Activated CD8-positive, alpha-beta T cell treated with anti-CD3 and anti-CD28 coated beads for 36 hours (primary cell): ENCODE results near the gene EXOSC2. TPM values are rescaled to one million over a fixed set of nuclear protein-coding genes. Genes with fewer than 3 reads are reported as not detected.

Experiments used
- ATAC-seq: fragments of 200-7000 bp; cut with Tn5 transposase; one replicate; pipeline ENCODE4 v1.10.0; 2021; ENCODE audit warnings: mild to moderate bottlenecking, moderate library complexity
- CTCF ChIA-PET: fragments of 350-600 bp; sonication (Branson Sonifier 250); formaldehyde crosslinking; loops from one replicate; lab custom pipeline; 2021; ENCODE audit warnings: antibody characterized with exemption; lab: Charles Lee
- POLR2A ChIA-PET: fragments of 350-600 bp; sonication (Branson Sonifier 250); formaldehyde crosslinking; loops from one replicate; lab custom pipeline; 2021; ENCODE audit warnings: antibody characterized with exemption; lab: Charles Lee
- DNase-seq: peaks from one replicate; pipeline ENCODE4 v3.0.0-alpha.2; 2020
- H3K27ac Mint-ChIP-seq: one replicate; pipeline ENCODE4 v1.8.0; 2021; ENCODE audit warnings: mild to moderate bottlenecking, mixed read lengths
- H3K27me3 Mint-ChIP-seq: one replicate; pipeline ENCODE4 v1.8.0; 2021; ENCODE audit warnings: mixed read lengths
- H3K36me3 Mint-ChIP-seq: one replicate; pipeline ENCODE4 v1.8.0; 2021; ENCODE audit warnings: low read depth, mixed read lengths
- H3K4me1 Mint-ChIP-seq: one replicate; pipeline ENCODE4 v1.8.0; 2021; ENCODE audit warnings: low read depth, mixed read lengths
- H3K4me3 Mint-ChIP-seq: one replicate; pipeline ENCODE4 v1.8.0; 2021; ENCODE audit warnings: mild to moderate bottlenecking, moderate library complexity, mixed read lengths
- H3K9me3 Mint-ChIP-seq: one replicate; pipeline ENCODE4 v1.8.0; 2021; ENCODE audit warnings: mixed read lengths
- CTCF ChIP-seq: fragments of 200-600 bp; IDR thresholded peaks from one replicate; pipeline ENCODE4 v1.8.0; 2022; ENCODE audit warnings: antibody characterized with exemption, mild to moderate bottlenecking
- intact Hi-C: fragments of 100-400 bp; cut with micrococcal nuclease; formaldehyde crosslinking; loops from one replicate; pipeline ENCODE4 v1.10.0; 2022
- total RNA-seq, 2 experiments: library from RNA; stranded (reverse); gene quantifications; one replicate each; pipeline ENCODE4 v1.2.3, GENCODE V29; 2021

EXOSC2 gene
- total RNA-seq, 2 experiments from 2014 or later, result 82.1 to 82.5 TPM

DNA sequence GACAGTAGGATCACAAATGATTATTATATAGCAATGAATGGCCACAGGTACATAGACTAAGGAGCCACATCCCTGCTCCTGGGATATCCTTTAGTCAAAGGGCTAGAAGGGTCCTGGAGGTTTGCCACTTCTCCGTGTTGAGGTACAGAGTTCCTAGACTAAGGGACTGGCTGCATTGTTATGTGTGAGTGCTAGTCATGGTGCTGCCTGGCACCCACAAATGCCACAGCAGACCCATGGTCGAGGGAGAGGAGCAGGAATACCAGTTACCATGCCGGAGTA is 47.4 kb downstream of the EXOSC2 start:
- H3K36me3 Mint-ChIP-seq, result peaks cover 2% of the 10 kb centered on the region
- POLR2A ChIA-PET, result no interaction called here

GRCh38 chr9:130741831-130742449 is 48.4 kb downstream of the EXOSC2 start:
- H3K4me1 Mint-ChIP-seq, result peaks cover 19% of the 10 kb centered on the region
- no peaks in the 10 kb centered on the region for H3K9me3 Mint-ChIP-seq
- peaks cover 2% of the 10 kb centered on the region for H3K36me3 Mint-ChIP-seq
- DNase-seq (peak; percentile 57), ATAC-seq (peak; percentile 90)
- ChIA-PET POLR2A (interaction anchor here (0.9 kb wide), 1 partner anchor 142 kb away, joined by 4 read pairs; no protein-coding TSS in a partner anchor), CTCF (interaction anchor here (1.1 to 1.3 kb wide), 2 partner anchors 9 to 41 kb away, joined by 3 read pairs; no protein-coding TSS in a partner anchor)
- no peak for TF ChIP-seq CTCF
- intact Hi-C loops, result no loop called here
- H3K4me3 Mint-ChIP-seq, result no peak overlapping the region
- no peak overlapping the region for H3K27ac Mint-ChIP-seq
- no peaks in the 10 kb centered on the region for H3K27me3 Mint-ChIP-seq

More for the DNA sequence above, 47.4 kb downstream of the EXOSC2 start:
- no peak overlapping the region for H3K4me3 Mint-ChIP-seq
- CTCF ChIA-PET, result interaction anchor here (0.7 kb wide), 1 partner anchor 10 kb away, joined by 3 read pairs; no protein-coding TSS in a partner anchor
- intact Hi-C loops, result no loop called here
- H3K4me1 Mint-ChIP-seq, result peaks cover 17% of the 10 kb centered on the region
- no peak overlapping the region for H3K27ac Mint-ChIP-seq
- DNase-seq (no peak), ATAC-seq (no peak)
- no peaks in the 10 kb centered on the region for H3K27me3 Mint-ChIP-seq
- no peak for TF ChIP-seq CTCF
- no peaks in the 10 kb centered on the region for H3K9me3 Mint-ChIP-seq

- intact Hi-C loops, result no loop called here
- H3K36me3 Mint-ChIP-seq, result peaks cover 2% of the 10 kb centered on the region
- H3K4me1 Mint-ChIP-seq, result peaks cover 19% of the 10 kb centered on the region
- CTCF ChIA-PET, result no interaction called here
- no peaks in the 10 kb centered on the region for H3K27me3 Mint-ChIP-seq
- no peak overlapping the region for H3K27ac Mint-ChIP-seq
- ATAC-seq, result no peak
- TF ChIP-seq CTCF, result no peak
- no peak for DNase-seq
- POLR2A ChIA-PET, result interaction anchor here (0.6 kb wide), 1 partner anchor 1741 kb away, joined by 6 read pairs; no protein-coding TSS in a partner anchor
- no peak overlapping the region for H3K4me3 Mint-ChIP-seq
- H3K9me3 Mint-ChIP-seq, result no peaks in the 10 kb centered on the region
Measured at GRCh38 chr9:130743656-130744055, 50.1 kb downstream of the EXOSC2 start.

- intact Hi-C loops, result no loop called here
- Mint-ChIP-seq H3K4me1 (peaks cover 19% of the 10 kb centered on the region), H3K27me3 (no peaks in the 10 kb centered on the region)
Measured at GRCh38 chr9:130745210-130745800, 51.7 kb downstream of the EXOSC2 start.

More at GRCh38 chr9:130745210-130745800, 51.7 kb downstream of the EXOSC2 start:
- ChIA-PET CTCF (no interaction called here), POLR2A (no interaction called here)
- ATAC-seq (no peak), DNase-seq (no peak)
- Mint-ChIP-seq H3K27ac (no peak overlapping the region), H3K4me3 (no peak overlapping the region), H3K36me3 (peaks cover 2% of the 10 kb centered on the region), H3K9me3 (no peaks in the 10 kb centered on the region)
- TF ChIP-seq CTCF, result no peak
